Activated CD8-positive, alpha-beta T cell treated with anti-CD3 and anti-CD28 coated beads, Interleukin-2, amount 10 ng/mL, durations not matched to agents 7 days and 5 days (primary cell): ENCODE data around the gene UBE3C. TPM values are rescaled to one million over a fixed set of nuclear protein-coding genes. Genes with fewer than 3 reads are reported as not detected.

Source experiments
- ATAC-seq: fragments of 150-1000 bp; cut with Tn5 transposase; one replicate; pipeline ENCODE4 v1.10.0; 2021; ENCODE audit warnings: moderate library complexity
- CTCF ChIA-PET: fragments of 350-600 bp; sonication (Branson Sonifier 250); formaldehyde crosslinking; loops from one replicate; lab custom pipeline; 2021; ENCODE audit warnings: antibody characterized with exemption; lab: Charles Lee
- POLR2A ChIA-PET: fragments of 350-600 bp; sonication (Branson Sonifier 250); formaldehyde crosslinking; loops from one replicate; lab custom pipeline; 2021; ENCODE audit warnings: antibody characterized with exemption; lab: Charles Lee
- DNase-seq: peaks from one replicate; pipeline ENCODE4 v3.0.0-alpha.2; 2020
- H3K27ac Mint-ChIP-seq: one replicate; pipeline ENCODE4 v1.8.0; 2021; ENCODE audit warnings: mild to moderate bottlenecking, mixed read lengths
- H3K27me3 Mint-ChIP-seq: one replicate; pipeline ENCODE4 v1.8.0; 2021; ENCODE audit warnings: low read depth, mixed read lengths
- H3K36me3 Mint-ChIP-seq: one replicate; pipeline ENCODE4 v1.8.0; 2021; ENCODE audit warnings: low read depth, mixed read lengths
- H3K4me1 Mint-ChIP-seq: one replicate; pipeline ENCODE4 v1.8.0; 2021; ENCODE audit warnings: low read depth, mixed read lengths
- H3K4me3 Mint-ChIP-seq: one replicate; pipeline ENCODE4 v1.8.0; 2021; ENCODE audit warnings: mild to moderate bottlenecking, mixed read lengths
- H3K9me3 Mint-ChIP-seq: one replicate; pipeline ENCODE4 v1.8.0; 2022; ENCODE audit warnings: mixed read lengths; ENCODE audit not compliant: insufficient read depth
- total RNA-seq, 2 experiments: library from RNA; stranded (reverse); gene quantifications; one replicate each; pipeline ENCODE4 v1.2.3, GENCODE V29; 2021

The UBE3C gene
- total RNA-seq, 2 experiments from 2014 or later = 57.1 to 57.9 TPM

DNA sequence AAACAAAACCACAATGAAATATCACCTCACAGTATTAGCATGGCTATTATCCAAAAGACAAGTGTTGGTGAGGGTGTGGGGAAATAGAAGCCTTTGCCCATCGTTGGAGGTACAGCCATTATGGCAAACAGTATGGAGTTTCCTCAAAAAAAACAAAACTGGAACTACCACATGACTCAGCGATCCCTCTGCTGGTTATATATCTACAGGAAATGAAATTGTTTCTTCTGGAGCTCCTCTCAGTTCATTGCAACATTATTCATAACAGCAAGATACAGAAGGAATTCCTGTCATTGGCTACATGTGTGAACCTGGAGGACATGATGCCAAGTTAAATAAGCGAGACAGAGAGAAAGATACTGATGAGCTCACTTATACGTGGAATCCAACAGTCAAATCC, 2.4 kb upstream of the UBE3C start:
- Mint-ChIP-seq H3K27me3 (peaks cover 3% of the 10 kb centered on the region), H3K9me3 (no peaks in the 10 kb centered on the region), H3K36me3 (peaks cover 14% of the 10 kb centered on the region), H3K27ac (no peak overlapping the region), H3K4me3 (no peak overlapping the region), H3K4me1 (peaks cover 21% of the 10 kb centered on the region)
- POLR2A ChIA-PET = interaction anchor here (0.6 to 0.7 kb wide), 3 partner anchors 254 to 1921 kb away, joined by 4 read pairs; no protein-coding TSS in a partner anchor
- ATAC-seq (no peak), DNase-seq (no peak)
- CTCF ChIA-PET = no interaction called here

GRCh38 chr7:157138101-157138423, 664 bp upstream of the UBE3C start:
- Mint-ChIP-seq H3K27ac (peak overlapping the region; percentile 97), H3K27me3 (peaks cover 3% of the 10 kb centered on the region)
- CTCF ChIA-PET = no interaction called here

GRCh38 chr7:157139111-157139809, 534 bp downstream of the UBE3C start:
- Mint-ChIP-seq H3K36me3 (peaks cover 39% of the 10 kb centered on the region), H3K27ac (peak overlapping the region; percentile 80), H3K27me3 (peaks cover 3% of the 10 kb centered on the region), H3K9me3 (no peaks in the 10 kb centered on the region), H3K4me1 (peaks cover 42% of the 10 kb centered on the region), H3K4me3 (peak overlapping the region; percentile 78)
- peak; percentile 69 for DNase-seq
- peak; percentile 79 for ATAC-seq
- ChIA-PET POLR2A (no interaction called here), CTCF (no interaction called here)

More at GRCh38 chr7:157138101-157138423, 664 bp upstream of the UBE3C start:
- DNase-seq (no peak), ATAC-seq (no peak)
- Mint-ChIP-seq H3K4me3 (peak overlapping the region; percentile 77), H3K4me1 (peaks cover 33% of the 10 kb centered on the region), H3K36me3 (peaks cover 28% of the 10 kb centered on the region), H3K9me3 (no peaks in the 10 kb centered on the region)
- POLR2A ChIA-PET = no interaction called here

GRCh38 chr7:157139810-157140510, 1.2 kb downstream of the UBE3C start:
- Mint-ChIP-seq H3K4me3 (peak overlapping the region; percentile 78), H3K4me1 (peaks cover 44% of the 10 kb centered on the region), H3K27me3 (peaks cover 3% of the 10 kb centered on the region), H3K9me3 (no peaks in the 10 kb centered on the region), H3K36me3 (peaks cover 45% of the 10 kb centered on the region), H3K27ac (peak overlapping the region; percentile 80)
- POLR2A ChIA-PET = interaction anchor here (0.6 kb wide), 1 partner anchor 753 kb away, joined by 3 read pairs; no protein-coding TSS in a partner anchor
- peak; percentile 49 for DNase-seq
- ATAC-seq = no peak
- CTCF ChIA-PET = interaction anchor here (1.0 kb wide), 1 partner anchor 190 kb away, joined by 3 read pairs; the partner anchor contains the start of gene NOM1

DNA sequence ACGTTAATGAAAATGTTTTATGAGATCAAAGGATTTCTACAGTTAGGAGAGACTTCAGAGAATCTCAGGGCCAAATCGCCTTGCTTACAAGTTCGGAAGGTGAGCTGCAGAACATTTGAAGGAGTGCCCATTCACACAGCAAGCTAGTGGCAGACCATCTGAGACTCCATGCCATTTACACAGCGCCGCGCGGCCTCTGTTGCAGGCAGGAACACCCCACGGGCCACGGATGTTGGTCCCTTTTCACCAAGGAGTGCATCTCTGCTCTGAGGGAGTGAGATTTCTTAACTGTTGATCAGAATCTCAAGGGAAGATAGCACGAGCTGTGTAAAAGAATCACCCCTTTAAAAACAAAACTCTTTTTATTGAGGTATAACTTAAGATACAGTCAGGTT, 1.8 kb downstream of the UBE3C start:
- CTCF ChIA-PET = interaction anchor here (1.0 kb wide), 2 partner anchors 191 to 246 kb away, joined by 3 read pairs; partner anchors contain the start of gene NOM1
- peaks cover 44% of the 10 kb centered on the region for H3K4me1 Mint-ChIP-seq
- H3K27me3 Mint-ChIP-seq = no peaks in the 10 kb centered on the region
- H3K4me3 Mint-ChIP-seq = peak overlapping the region; percentile 78
- DNase-seq (no peak), ATAC-seq (no peak)
- peaks cover 45% of the 10 kb centered on the region for H3K36me3 Mint-ChIP-seq
- no peaks in the 10 kb centered on the region for H3K9me3 Mint-ChIP-seq
- POLR2A ChIA-PET = interaction anchor here (0.6 kb wide), 1 partner anchor 752 kb away, joined by 3 read pairs; no protein-coding TSS in a partner anchor
- H3K27ac Mint-ChIP-seq = peak overlapping the region; percentile 80

DNA sequence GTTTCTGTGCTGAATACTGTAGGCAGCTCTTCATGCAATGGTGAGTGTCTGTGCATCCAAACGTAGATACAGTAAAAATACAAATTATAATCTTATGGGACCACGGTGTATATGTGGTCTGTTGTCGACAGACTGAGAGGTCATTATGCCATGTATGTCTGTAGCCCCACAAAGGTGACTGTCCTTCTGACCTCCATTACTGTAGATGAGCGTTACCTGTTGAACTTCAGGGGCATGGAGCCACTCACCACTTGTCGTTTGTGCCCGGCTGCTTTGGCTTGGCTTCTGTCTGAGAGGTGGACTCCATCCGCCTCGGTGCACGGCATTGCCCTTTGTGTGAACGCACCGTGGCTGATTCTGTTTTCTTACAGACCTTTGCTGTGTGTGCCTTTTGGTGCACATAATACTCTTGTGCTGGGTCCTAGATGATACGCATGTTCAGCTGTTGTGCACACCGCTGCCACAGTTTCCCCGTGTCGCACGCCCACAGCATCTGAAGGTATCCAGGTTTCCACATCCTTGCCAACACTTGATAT, 2.9 kb downstream of the UBE3C start:
- POLR2A ChIA-PET = no interaction called here
- H3K36me3 Mint-ChIP-seq = peaks cover 54% of the 10 kb centered on the region
- no peak overlapping the region for H3K27ac Mint-ChIP-seq
- no peaks in the 10 kb centered on the region for H3K9me3 Mint-ChIP-seq
- H3K4me3 Mint-ChIP-seq = no peak overlapping the region
- no peak for ATAC-seq
- H3K27me3 Mint-ChIP-seq = no peaks in the 10 kb centered on the region
- DNase-seq = no peak
- peaks cover 40% of the 10 kb centered on the region for H3K4me1 Mint-ChIP-seq
- CTCF ChIA-PET = interaction anchor here (1.0 to 1.2 kb wide), 3 partner anchors 132 to 245 kb away, joined by 3 to 5 read pairs (median 4); partner anchors contain the start of gene NOM1

DNA sequence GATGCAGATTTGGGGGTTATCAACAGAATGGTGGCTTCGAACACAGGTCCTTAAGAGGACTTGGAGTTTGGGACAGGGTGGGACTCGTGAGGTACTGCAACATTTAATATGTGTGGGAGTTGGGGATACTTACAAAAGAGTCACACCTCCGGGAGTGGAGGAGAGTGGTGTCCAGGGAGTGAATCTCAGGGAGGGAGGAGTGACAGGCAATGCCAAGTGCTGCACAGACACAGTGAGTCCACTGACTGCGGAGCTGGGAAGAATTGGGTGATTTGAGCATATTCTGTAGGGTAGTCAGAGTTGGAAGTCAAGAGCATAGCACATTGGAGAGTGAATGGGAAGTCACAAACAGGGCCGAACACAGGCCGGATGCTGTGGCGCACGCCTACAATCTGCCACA, 5.1 kb downstream of the UBE3C start:
- Mint-ChIP-seq H3K9me3 (no peaks in the 10 kb centered on the region), H3K4me1 (peaks cover 43% of the 10 kb centered on the region), H3K36me3 (peaks cover 61% of the 10 kb centered on the region), H3K27ac (peak overlapping the region; percentile 12), H3K4me3 (no peak overlapping the region), H3K27me3 (no peaks in the 10 kb centered on the region)
- ChIA-PET CTCF (no interaction called here), POLR2A (no interaction called here)
- DNase-seq = no peak
- ATAC-seq = no peak

DNA sequence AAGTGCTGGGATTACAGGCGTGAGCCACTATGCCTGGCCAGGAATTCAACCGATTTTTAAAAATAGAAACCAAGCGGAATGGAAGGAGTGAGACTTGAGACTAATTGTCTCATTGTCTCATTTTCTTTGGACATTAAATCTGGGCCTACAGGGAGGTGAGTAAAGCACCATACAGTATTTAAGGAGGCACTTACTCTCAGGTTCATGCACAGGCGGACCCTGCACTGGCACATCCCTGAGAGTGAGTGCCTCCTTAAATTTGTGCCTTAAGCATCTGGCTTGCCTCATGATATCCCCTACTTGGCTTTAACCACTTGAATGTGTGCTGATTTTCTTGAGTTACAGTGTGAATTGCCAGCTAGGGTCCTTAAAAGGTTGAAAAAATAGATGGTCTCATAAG, 10.6 kb downstream of the UBE3C start:
- ATAC-seq (no peak), DNase-seq (no peak)
- H3K4me1 Mint-ChIP-seq = peaks cover 26% of the 10 kb centered on the region
- H3K9me3 Mint-ChIP-seq = no peaks in the 10 kb centered on the region
- H3K27me3 Mint-ChIP-seq = no peaks in the 10 kb centered on the region
- ChIA-PET CTCF (no interaction called here), POLR2A (no interaction called here)
- peaks cover 35% of the 10 kb centered on the region for H3K36me3 Mint-ChIP-seq
- H3K4me3 Mint-ChIP-seq = no peak overlapping the region
- H3K27ac Mint-ChIP-seq = no peak overlapping the region

DNA sequence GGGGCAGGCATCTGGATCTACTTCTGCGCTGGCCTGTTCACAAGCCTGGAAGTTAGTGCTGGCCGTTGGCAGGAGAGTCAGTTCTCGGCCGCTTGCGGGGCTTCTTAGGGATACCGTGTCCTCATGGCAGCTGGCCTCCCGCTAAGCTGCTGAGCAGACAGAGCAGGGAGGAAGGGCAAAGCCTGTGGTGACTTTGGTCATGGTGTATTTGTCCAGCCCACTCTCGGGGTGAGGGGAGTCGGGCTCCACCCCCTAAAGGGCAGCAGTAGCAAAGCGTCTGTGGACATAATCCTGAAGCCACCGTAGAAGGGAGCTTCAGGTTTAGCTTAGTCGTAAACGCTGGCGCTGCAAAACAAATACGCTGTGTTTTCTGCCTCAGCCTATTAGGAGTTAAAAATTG, 12.2 kb downstream of the UBE3C start:
- Mint-ChIP-seq H3K9me3 (no peaks in the 10 kb centered on the region), H3K27ac (no peak overlapping the region), H3K36me3 (peaks cover 27% of the 10 kb centered on the region), H3K4me1 (peaks cover 28% of the 10 kb centered on the region), H3K4me3 (no peak overlapping the region), H3K27me3 (no peaks in the 10 kb centered on the region)
- ATAC-seq (no peak), DNase-seq (no peak)
- ChIA-PET CTCF (no interaction called here), POLR2A (no interaction called here)

DNA sequence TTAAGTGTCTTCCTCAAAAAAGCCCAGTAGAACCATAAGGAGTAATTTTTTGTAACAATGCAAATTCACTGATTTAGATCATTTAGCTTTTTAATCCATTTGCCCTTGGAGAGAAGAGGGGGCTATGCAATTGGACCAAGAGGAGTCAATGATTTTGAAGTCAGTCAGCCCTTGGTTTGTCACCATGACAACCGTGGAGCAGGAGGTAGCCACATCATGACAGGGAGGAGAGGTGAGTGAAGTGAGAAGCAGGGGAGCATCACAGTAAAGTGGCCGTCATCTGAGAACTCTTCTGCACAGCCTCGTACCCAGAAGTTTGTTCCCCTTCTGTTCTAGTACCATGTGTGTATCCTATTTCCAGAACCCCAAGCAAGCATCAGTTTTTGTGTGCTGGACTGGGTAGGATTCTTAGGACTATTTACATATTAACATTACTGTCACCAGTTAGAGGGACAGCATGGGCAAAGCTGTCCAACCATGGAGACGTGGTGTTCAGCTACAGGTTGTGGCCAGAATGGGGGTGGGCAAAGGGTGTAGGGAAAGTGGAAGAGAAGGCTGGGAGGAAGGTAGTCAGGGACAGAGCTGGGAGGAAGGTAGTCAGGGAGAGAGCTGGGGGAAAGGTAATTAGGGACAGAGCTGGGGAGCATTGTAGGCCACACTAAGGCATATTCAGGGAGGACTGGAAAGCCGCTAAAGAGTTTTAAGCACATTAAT, 13.1 kb downstream of the UBE3C start:
- Mint-ChIP-seq H3K9me3 (no peaks in the 10 kb centered on the region), H3K27me3 (no peaks in the 10 kb centered on the region), H3K36me3 (peaks cover 19% of the 10 kb centered on the region), H3K4me1 (peaks cover 29% of the 10 kb centered on the region), H3K4me3 (no peak overlapping the region), H3K27ac (no peak overlapping the region)
- ATAC-seq (peak; percentile 47), DNase-seq (peak; percentile 35)
- POLR2A ChIA-PET = interaction anchor here (0.6 kb wide), 1 partner anchor 8 kb away, joined by 3 read pairs; no protein-coding TSS in a partner anchor
- CTCF ChIA-PET = no interaction called here

DNA sequence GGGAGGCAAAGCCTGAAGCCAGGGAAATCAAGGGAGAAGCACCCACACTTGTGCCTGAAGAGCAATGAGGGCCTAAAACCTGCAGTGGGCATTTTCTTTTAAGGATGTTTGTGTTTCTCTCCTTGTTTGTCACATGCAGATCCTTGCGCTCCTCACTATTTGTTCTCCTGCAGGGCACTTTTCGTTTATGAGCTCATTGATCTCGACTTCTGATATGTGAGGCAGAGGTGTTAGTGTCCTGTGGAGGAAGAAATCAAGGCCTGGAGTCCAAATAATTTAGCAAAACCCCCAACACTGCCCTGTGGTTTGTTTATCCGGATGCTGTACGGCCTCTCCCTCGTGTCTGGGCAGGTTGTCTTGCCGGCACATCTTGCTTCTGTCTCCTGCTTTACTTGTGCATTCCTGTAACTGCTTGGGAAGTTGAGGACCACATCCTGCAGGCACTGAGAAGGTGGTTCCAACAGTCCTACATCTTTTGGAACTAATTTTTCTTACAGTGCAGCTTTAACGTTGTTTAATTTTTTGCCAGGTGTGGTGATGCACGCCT, 13.7 kb downstream of the UBE3C start:
- Mint-ChIP-seq H3K9me3 (no peaks in the 10 kb centered on the region), H3K4me1 (peaks cover 24% of the 10 kb centered on the region), H3K4me3 (no peak overlapping the region), H3K27me3 (no peaks in the 10 kb centered on the region), H3K27ac (no peak overlapping the region), H3K36me3 (peaks cover 14% of the 10 kb centered on the region)
- POLR2A ChIA-PET = no interaction called here
- no peak for DNase-seq
- CTCF ChIA-PET = no interaction called here
- no peak for ATAC-seq
